ENCODE data around the gene TMEM266.

Gene TMEM266

GRCh38 chr15:76163457-76164295 lies 103.9 kb downstream of the TMEM266 start:
- DNase-seq: no peak

- DNase-seq: no peak
Measured at GRCh38 chr15:76164602-76165001, 104.8 kb downstream of the TMEM266 start.

- DNase-seq: no peak
Measured at GRCh38 chr15:76165951-76166350, 106.2 kb downstream of the TMEM266 start.

- no peak for DNase-seq
Measured at GRCh38 chr15:76168237-76168984, 108.6 kb downstream of the TMEM266 start.

- DNase-seq: no peak
Measured at GRCh38 chr15:76169018-76169417, 109.2 kb downstream of the TMEM266 start.

- DNase-seq: no peak
Measured at GRCh38 chr15:76169911-76170800, 110.4 kb downstream of the TMEM266 start.

- no peak for DNase-seq
Measured at GRCh38 chr15:76172782-76173181, 113.0 kb downstream of the TMEM266 start.

- DNase-seq: no peak
Measured at GRCh38 chr15:76173317-76173834, 113.6 kb downstream of the TMEM266 start.

- DNase-seq: no peak
Measured at GRCh38 chr15:76174654-76175053, 114.9 kb downstream of the TMEM266 start.

- DNase-seq: no peak
Measured at GRCh38 chr15:76175442-76175841, 115.7 kb downstream of the TMEM266 start.

GRCh38 chr15:76176059-76176458 lies 116.3 kb downstream of the TMEM266 start:
- DNase-seq: no peak

GRCh38 chr15:76176487-76177085 lies 116.8 kb downstream of the TMEM266 start:
- DNase-seq: no peak

GRCh38 chr15:76177491-76178040 lies 117.8 kb downstream of the TMEM266 start:
- DNase-seq: no peak

- DNase-seq: no peak
Measured at GRCh38 chr15:76178296-76179000, 118.7 kb downstream of the TMEM266 start.

- DNase-seq: no peak
Measured at GRCh38 chr15:76179023-76179422, 119.2 kb downstream of the TMEM266 start.

GRCh38 chr15:76180321-76180720 lies 120.5 kb downstream of the TMEM266 start:
- DNase-seq: no peak

- no peak for DNase-seq
Measured at GRCh38 chr15:76181705-76182107, 121.9 kb downstream of the TMEM266 start.

GRCh38 chr15:76183930-76184649 lies 124.3 kb downstream of the TMEM266 start:
- DNase-seq: no peak

- DNase-seq: no peak
Measured at GRCh38 chr15:76184650-76185035, 124.9 kb downstream of the TMEM266 start.

GRCh38 chr15:76185716-76186115 lies 125.9 kb downstream of the TMEM266 start:
- peak; percentile 63 for DNase-seq

- DNase-seq: no peak
Measured at GRCh38 chr15:76187163-76187562, 127.4 kb downstream of the TMEM266 start.
